HUES6 (cell line): ENCODE measurements around the gene GATA5.

ENCODE experiments used
- H3K27ac ChIP-seq: 2 replicates; pipeline ENCODE4 v1.7.0; 2013; ENCODE audit warnings: low read depth, mild to moderate bottlenecking, low read length, inconsistent platforms
- H3K27me3 ChIP-seq: 2 replicates; pipeline ENCODE4 v1.6.1; 2013; ENCODE audit warnings: low read length; ENCODE audit not compliant: control insufficient read depth, insufficient read depth
- H3K36me3 ChIP-seq: 2 replicates; pipeline ENCODE4 v1.6.1; 2013; ENCODE audit warnings: low read length; ENCODE audit not compliant: control insufficient read depth, insufficient read depth
- H3K4me1 ChIP-seq: 2 replicates; pipeline ENCODE4 v1.6.1; 2013; ENCODE audit warnings: low read length; ENCODE audit not compliant: control insufficient read depth, insufficient read depth
- H3K4me3 ChIP-seq: 2 replicates; pipeline ENCODE4 v1.5.1; 2013; ENCODE audit warnings: low read depth, low read length
- H3K9ac ChIP-seq: one replicate; pipeline ENCODE4 v1.6.1; 2013; ENCODE audit warnings: mild to moderate bottlenecking, low read length
- H3K9me3 ChIP-seq: 2 replicates; pipeline ENCODE4 v1.6.1; 2013; ENCODE audit warnings: low read depth, low read length; ENCODE audit not compliant: control insufficient read depth, insufficient read depth

GATA5 gene

GRCh38 chr20:62505337-62506045, 29.7 kb upstream of the GATA5 start:
- Histone ChIP-seq H3K27ac (no peak overlapping the region), H3K27me3 (no peaks in the 10 kb centered on the region), H3K9ac (no peak overlapping the region), H3K36me3 (no peaks in the 10 kb centered on the region), H3K9me3 (no peaks in the 10 kb centered on the region), H3K4me3 (no peak overlapping the region), H3K4me1 (no peaks in the 10 kb centered on the region; the same call in 1 of the 2 replicates)

- Histone ChIP-seq H3K27me3 (peaks cover 7% of the 10 kb centered on the region; the same call in 1 of the 2 replicates), H3K9me3 (no peaks in the 10 kb centered on the region), H3K27ac (no peak overlapping the region), H3K36me3 (no peaks in the 10 kb centered on the region), H3K9ac (no peak overlapping the region), H3K4me3 (no peak overlapping the region), H3K4me1 (peaks cover 4% of the 10 kb centered on the region; the same call in 1 of the 2 replicates)
These were observed 28.5 kb upstream of the GATA5 start for GRCh38 chr20:62504323-62504722.

GRCh38 chr20:62503401-62504178, 27.8 kb upstream of the GATA5 start:
- H3K4me1 ChIP-seq = peaks cover 4% of the 10 kb centered on the region; the same call in 1 of the 2 replicates
- H3K9me3 ChIP-seq = no peaks in the 10 kb centered on the region
- peaks cover 11% of the 10 kb centered on the region; the same call in 1 of the 2 replicates for H3K27me3 ChIP-seq
- H3K36me3 ChIP-seq = no peaks in the 10 kb centered on the region
- H3K4me3 ChIP-seq = no peak overlapping the region
- H3K27ac ChIP-seq = no peak overlapping the region
- H3K9ac ChIP-seq = no peak overlapping the region

- peaks cover 11% of the 10 kb centered on the region; the same call in 1 of the 2 replicates for H3K27me3 ChIP-seq
- H3K36me3 ChIP-seq = no peaks in the 10 kb centered on the region
- H3K4me3 ChIP-seq = no peak overlapping the region
- H3K9me3 ChIP-seq = no peaks in the 10 kb centered on the region
- H3K27ac ChIP-seq = no peak overlapping the region
- H3K9ac ChIP-seq = no peak overlapping the region
- peaks cover 4% of the 10 kb centered on the region; the same call in 1 of the 2 replicates for H3K4me1 ChIP-seq
These were observed 26.8 kb upstream of the GATA5 start for GRCh38 chr20:62502496-62503095.

- Histone ChIP-seq H3K27ac (no peak overlapping the region), H3K36me3 (no peaks in the 10 kb centered on the region), H3K4me3 (no peak overlapping the region), H3K9me3 (no peaks in the 10 kb centered on the region), H3K27me3 (peaks cover 14% of the 10 kb centered on the region; the same call in 1 of the 2 replicates), H3K9ac (no peak overlapping the region), H3K4me1 (peaks cover 4% of the 10 kb centered on the region; the same call in 1 of the 2 replicates)
These were observed 26.2 kb upstream of the GATA5 start for GRCh38 chr20:62501801-62502495.

- Histone ChIP-seq H3K36me3 (no peaks in the 10 kb centered on the region), H3K9ac (no peak overlapping the region), H3K9me3 (no peaks in the 10 kb centered on the region), H3K27me3 (peaks cover 21% of the 10 kb centered on the region; the same call in 1 of the 2 replicates), H3K27ac (no peak overlapping the region), H3K4me3 (no peak overlapping the region), H3K4me1 (peaks cover 16% of the 10 kb centered on the region; the same call in 1 of the 2 replicates)
These were observed 24.6 kb upstream of the GATA5 start for GRCh38 chr20:62500237-62500864.

- Histone ChIP-seq H3K36me3 (no peaks in the 10 kb centered on the region), H3K9me3 (no peaks in the 10 kb centered on the region), H3K4me3 (no peak overlapping the region), H3K9ac (no peak overlapping the region), H3K27me3 (peaks cover 21% of the 10 kb centered on the region; the same call in 1 of the 2 replicates), H3K4me1 (peaks cover 19% of the 10 kb centered on the region; the same call in 1 of the 2 replicates), H3K27ac (no peak overlapping the region)
These were observed 24.0 kb upstream of the GATA5 start for GRCh38 chr20:62499758-62500236.

GRCh38 chr20:62498874-62499273, 23.1 kb upstream of the GATA5 start:
- Histone ChIP-seq H3K4me3 (no peak overlapping the region), H3K36me3 (no peaks in the 10 kb centered on the region), H3K9me3 (no peaks in the 10 kb centered on the region), H3K4me1 (peaks cover 24% of the 10 kb centered on the region; the same call in 1 of the 2 replicates), H3K9ac (no peak overlapping the region), H3K27me3 (peaks cover 21% of the 10 kb centered on the region; the same call in 1 of the 2 replicates), H3K27ac (no peak overlapping the region)

GRCh38 chr20:62496568-62497218, 20.9 kb upstream of the GATA5 start:
- peaks cover 24% of the 10 kb centered on the region; the same call in 1 of the 2 replicates for H3K4me1 ChIP-seq
- no peaks in the 10 kb centered on the region for H3K9me3 ChIP-seq
- H3K27ac ChIP-seq = no peak overlapping the region
- H3K4me3 ChIP-seq = no peak overlapping the region
- peaks cover 21% of the 10 kb centered on the region; the same call in 1 of the 2 replicates for H3K27me3 ChIP-seq
- no peaks in the 10 kb centered on the region for H3K36me3 ChIP-seq
- no peak overlapping the region for H3K9ac ChIP-seq
